Caco-2 (cell line): ENCODE results near the gene TTC33. TPM values are rescaled to one million over a fixed set of nuclear protein-coding genes. Genes with fewer than 3 reads are reported as not detected.

Experiments
- BruUV-seq: library from RNA; stranded (reverse); fragments of 400-500 nt; replicated peaks from 2 replicates; lab custom pipeline; 2021; lab: Mats Ljungman, UMichigan
- CTCF ChIA-PET: fragments of 300-600 bp; sonication (Branson Sonifier 250); formaldehyde crosslinking; loops from one replicate; lab custom pipeline; 2022; ENCODE audit warnings: antibody characterized with exemption; lab: Charles Lee
- POLR2A ChIA-PET: fragments of 300-600 bp; sonication (Branson Sonifier 250); formaldehyde crosslinking; loops from one replicate; lab custom pipeline; 2022; ENCODE audit warnings: antibody characterized with exemption; lab: Charles Lee
- DNase-seq, 2 experiments: peaks; one replicate each; pipeline versions ENCODE4 v3.0.0 to v3.0.0-alpha.2; 2020 to 2022
- H3K27me3 ChIP-seq: replicated peaks from 2 replicates; pipeline ENCODE4 v1.6.0; 2011; ENCODE audit warnings: low read length; ENCODE audit not compliant: control insufficient read depth, insufficient read depth
- H3K36me3 ChIP-seq: 2 replicates; pipeline ENCODE4 v1.5.1; 2011; ENCODE audit warnings: low read length; ENCODE audit not compliant: control insufficient read depth, insufficient read depth
- H3K4me1 ChIP-seq: fragments of 250-450 bp; sonication (Bioruptor Pico); 2 replicates; pipeline ENCODE4 v1.5.1; 2020; ENCODE audit warnings: mild to moderate bottlenecking
- H3K4me3 ChIP-seq: 2 replicates; pipeline ENCODE4 v1.5.1; 2011; ENCODE audit warnings: low read depth, mild to moderate bottlenecking, control low read depth, low read length
- H3K9me3 ChIP-seq: fragments of 250-450 bp; sonication (Bioruptor Pico); 2 replicates; pipeline ENCODE4 v1.5.1; 2020; ENCODE audit warnings: mild to moderate bottlenecking, moderate library complexity
- H3K27ac Mint-ChIP-seq: one replicate; pipeline ENCODE4 v1.8.0; 2022; ENCODE audit warnings: mixed read lengths; ENCODE audit not compliant: unreplicated experiment
- H3K27me3 Mint-ChIP-seq: one replicate; pipeline ENCODE4 v1.8.0; 2022; ENCODE audit warnings: mixed read lengths; ENCODE audit not compliant: insufficient read depth, unreplicated experiment
- H3K36me3 Mint-ChIP-seq: one replicate; pipeline ENCODE4 v1.8.0; 2022; ENCODE audit warnings: mild to moderate bottlenecking, mixed read lengths; ENCODE audit not compliant: insufficient read depth, unreplicated experiment
- H3K4me1 Mint-ChIP-seq: one replicate; pipeline ENCODE4 v1.8.0; 2022; ENCODE audit warnings: low read depth, mixed read lengths; ENCODE audit not compliant: unreplicated experiment
- H3K4me3 Mint-ChIP-seq: one replicate; pipeline ENCODE4 v1.8.0; 2022; ENCODE audit warnings: mild to moderate bottlenecking, moderate library complexity, mixed read lengths; ENCODE audit not compliant: unreplicated experiment
- H3K9me3 Mint-ChIP-seq: one replicate; pipeline ENCODE4 v1.8.0; 2022; ENCODE audit warnings: mixed read lengths; ENCODE audit not compliant: unreplicated experiment
- CTCF ChIP-seq, 2 experiments: fragments of 200-600 bp in 1 of 2; IDR thresholded peaks; 1 replicate in 1 of 2; 2 replicates in 1 of 2; pipeline versions ENCODE4 v1.5.1 to v1.8.0; 2011 to 2022; ENCODE audit warnings: antibody characterized with exemption in 1 of 2, control low read depth in 1 of 2, inconsistent platforms in 1 of 2, low read depth in 1 of 2, low read length in 1 of 2, mild to moderate bottlenecking in 1 of 2, moderate library complexity in 1 of 2; ENCODE audit not compliant: insufficient read depth in 1 of 2, severe bottlenecking in 1 of 2, unreplicated experiment in 1 of 2
- intact Hi-C: fragments of 100-400 bp; cut with micrococcal nuclease; formaldehyde crosslinking; loops from one replicate; pipeline ENCODE4 v1.10.0; 2022; ENCODE audit not compliant: unreplicated experiment
- total RNA-seq: library from RNA; stranded (reverse); gene quantifications from 2 replicates; pipeline ENCODE4 v1.2.3, GENCODE V29; 2022

TTC33 gene
- total RNA-seq, 1 experiment from 2014 or later = 8.6 TPM

GRCh38 chr5:40618926-40619325, 136.8 kb downstream of the TTC33 start:
- Mint-ChIP-seq H3K4me1 (no peaks in the 10 kb centered on the region), H3K27me3 (no peaks in the 10 kb centered on the region), H3K4me3 (no peak overlapping the region), H3K27ac (no peak overlapping the region), H3K9me3 (no peaks in the 10 kb centered on the region), H3K36me3 (no peaks in the 10 kb centered on the region)
- no TSS peak for BruUV-seq
- intact Hi-C loops = no loop called here
- H3K9me3 ChIP-seq = no peaks in the 10 kb centered on the region
- H3K4me3 ChIP-seq = no peak overlapping the region
- no peak for TF ChIP-seq CTCF (IDR thresholded peaks at IDR 0.05; ENCODE audit: insufficient read depth in 1 of 2, low read depth in 1 of 2, low read length in 1 of 2, severe bottlenecking in 1 of 2, unreplicated experiment in 1 of 2)
- H3K27me3 ChIP-seq = no peaks in the 10 kb centered on the region
- no peaks in the 10 kb centered on the region; the same call in 1 of the 2 replicates for H3K4me1 ChIP-seq
- DNase-seq = no peak
- ChIA-PET CTCF (no interaction called here), POLR2A (no interaction called here)
- H3K36me3 ChIP-seq = no peaks in the 10 kb centered on the region

- intact Hi-C loops = no loop called here
- Mint-ChIP-seq H3K27ac (no peak overlapping the region), H3K4me3 (no peak overlapping the region), H3K9me3 (no peaks in the 10 kb centered on the region), H3K4me1 (no peaks in the 10 kb centered on the region), H3K36me3 (no peaks in the 10 kb centered on the region), H3K27me3 (peaks cover 3% of the 10 kb centered on the region)
- no peaks in the 10 kb centered on the region for H3K4me1 ChIP-seq
- no peak for DNase-seq
- H3K4me3 ChIP-seq = no peak overlapping the region
- no peak for TF ChIP-seq CTCF (IDR thresholded peaks at IDR 0.05; ENCODE audit: insufficient read depth in 1 of 2, low read depth in 1 of 2, low read length in 1 of 2, severe bottlenecking in 1 of 2, unreplicated experiment in 1 of 2)
- H3K27me3 ChIP-seq = no peaks in the 10 kb centered on the region
- no peaks in the 10 kb centered on the region for H3K36me3 ChIP-seq
- CTCF ChIA-PET = no interaction called here
- no TSS peak for BruUV-seq
- POLR2A ChIA-PET = no interaction called here
- H3K9me3 ChIP-seq = no peaks in the 10 kb centered on the region
Measured at GRCh38 chr5:40616781-40617180, 139.0 kb downstream of the TTC33 start.

GRCh38 chr5:40615586-40616170, 140.1 kb downstream of the TTC33 start:
- ChIA-PET CTCF (no interaction called here), POLR2A (no interaction called here)
- Histone ChIP-seq H3K9me3 (no peaks in the 10 kb centered on the region), H3K27me3 (no peaks in the 10 kb centered on the region), H3K4me3 (no peak overlapping the region), H3K36me3 (no peaks in the 10 kb centered on the region), H3K4me1 (no peaks in the 10 kb centered on the region)
- BruUV-seq = no TSS peak
- Mint-ChIP-seq H3K27me3 (peaks cover 6% of the 10 kb centered on the region), H3K27ac (no peak overlapping the region), H3K36me3 (no peaks in the 10 kb centered on the region), H3K4me1 (no peaks in the 10 kb centered on the region), H3K9me3 (no peaks in the 10 kb centered on the region), H3K4me3 (no peak overlapping the region)
- no peak for DNase-seq
- intact Hi-C loops = no loop called here
- TF ChIP-seq CTCF (IDR thresholded peaks at IDR 0.05; ENCODE audit: insufficient read depth in 1 of 2, low read depth in 1 of 2, low read length in 1 of 2, severe bottlenecking in 1 of 2, unreplicated experiment in 1 of 2) = no peak
